Measurements from ENCODE around the gene PDLIM4.

The PDLIM4 gene, protein sequence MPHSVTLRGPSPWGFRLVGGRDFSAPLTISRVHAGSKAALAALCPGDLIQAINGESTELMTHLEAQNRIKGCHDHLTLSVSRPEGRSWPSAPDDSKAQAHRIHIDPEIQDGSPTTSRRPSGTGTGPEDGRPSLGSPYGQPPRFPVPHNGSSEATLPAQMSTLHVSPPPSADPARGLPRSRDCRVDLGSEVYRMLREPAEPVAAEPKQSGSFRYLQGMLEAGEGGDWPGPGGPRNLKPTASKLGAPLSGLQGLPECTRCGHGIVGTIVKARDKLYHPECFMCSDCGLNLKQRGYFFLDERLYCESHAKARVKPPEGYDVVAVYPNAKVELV

GRCh38 chr5:132257131-132258101 lies at the start of gene PDLIM4:
Gene PDLIM4 (plus strand): TSS chr5:132257696. CDS start chr5:132257735, 39 bp downstream.
- peak; percentile 64 for DNase-seq (ENCODE audit: low read depth, low spot score)

GRCh38 chr5:132207778-132208177 lies 49.7 kb upstream of the PDLIM4 start:
- peak; percentile 43 for DNase-seq (ENCODE audit: low read depth, low spot score)

GRCh38 chr5:132209131-132209530 lies 48.4 kb upstream of the PDLIM4 start:
- DNase-seq (ENCODE audit: low read depth, low spot score): no peak

DNA sequence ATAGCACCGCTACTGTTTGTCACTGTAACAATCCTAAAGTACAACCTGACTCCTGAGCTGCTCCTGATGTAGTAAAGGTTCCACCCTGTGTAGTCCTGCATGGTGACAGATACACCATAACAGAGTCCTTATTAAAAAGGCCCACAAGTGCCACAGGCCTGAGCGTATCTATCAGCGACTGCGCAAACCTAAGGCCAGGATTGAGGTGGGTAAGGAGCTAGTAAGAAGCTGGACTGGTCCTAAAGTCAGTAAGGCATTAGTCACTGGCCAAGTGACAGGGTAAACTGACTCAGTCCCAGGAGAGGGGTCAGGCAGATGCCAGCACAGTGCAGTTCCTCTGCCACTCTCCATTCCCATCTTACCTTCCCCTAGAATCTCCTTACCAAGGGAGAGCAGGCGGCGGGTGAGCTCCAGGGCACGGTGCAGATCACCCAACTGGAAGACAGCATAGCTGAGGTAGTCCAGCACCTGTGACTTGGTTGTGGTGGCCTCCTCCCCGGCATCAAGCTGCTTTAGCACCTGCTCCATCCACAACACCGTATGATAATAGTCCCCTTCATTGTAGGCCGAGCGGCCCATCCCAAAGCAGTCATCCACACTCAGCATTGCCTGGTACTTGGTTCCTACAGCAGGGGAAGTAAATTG lies 47.5 kb upstream of the PDLIM4 start:
- no peak for DNase-seq (ENCODE audit: low read depth, low spot score)

GRCh38 chr5:132210944-132211343 lies 46.6 kb upstream of the PDLIM4 start:
- DNase-seq (ENCODE audit: low read depth, low spot score): no peak

DNA sequence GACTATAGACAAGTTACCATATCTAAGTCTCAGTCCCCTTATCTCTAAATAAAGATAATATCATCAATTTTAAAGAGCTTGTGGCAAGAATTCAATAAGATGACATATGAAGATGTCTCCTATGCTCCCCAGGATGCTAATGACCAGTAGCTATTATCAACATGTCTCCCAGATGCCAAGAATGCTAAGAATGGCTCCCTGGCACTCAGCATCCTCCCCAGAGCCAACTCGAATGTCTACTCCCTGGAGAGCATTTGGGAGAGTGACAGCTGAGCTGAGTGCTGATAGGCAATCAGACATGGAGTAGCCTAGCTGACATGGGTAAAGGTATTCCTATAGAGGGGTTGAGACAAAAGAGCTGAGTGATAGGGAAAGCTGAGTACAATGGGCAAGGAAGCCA lies 45.7 kb upstream of the PDLIM4 start:
- no peak for DNase-seq (ENCODE audit: low read depth, low spot score)

GRCh38 chr5:132213666-132214065 lies 43.8 kb upstream of the PDLIM4 start:
- no peak for DNase-seq (ENCODE audit: low read depth, low spot score)

DNA sequence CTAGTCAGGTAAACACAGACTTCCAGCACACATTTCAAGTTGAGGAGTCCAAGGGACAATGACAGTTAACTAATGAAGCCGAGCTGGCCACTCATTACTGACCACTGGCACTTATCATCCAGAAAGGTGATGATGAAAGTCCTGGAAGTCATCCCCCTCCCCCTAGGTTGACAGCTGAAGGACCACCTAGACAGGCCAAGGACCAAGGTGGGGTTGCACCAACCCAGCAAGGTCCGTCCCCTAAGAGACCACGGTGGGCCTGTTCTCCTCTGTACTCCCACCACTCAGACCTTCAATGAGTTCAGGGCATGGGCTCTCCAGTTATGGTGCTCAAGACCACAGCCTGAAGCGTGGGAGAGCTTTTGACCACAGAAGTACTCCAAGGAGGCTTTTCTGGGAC lies 43.0 kb upstream of the PDLIM4 start:
- DNase-seq (ENCODE audit: low read depth, low spot score): no peak

- peak; percentile 15 for DNase-seq (ENCODE audit: low read depth, low spot score)
Observed at GRCh38 chr5:132215329-132215728, 42.2 kb upstream of the PDLIM4 start.

DNA sequence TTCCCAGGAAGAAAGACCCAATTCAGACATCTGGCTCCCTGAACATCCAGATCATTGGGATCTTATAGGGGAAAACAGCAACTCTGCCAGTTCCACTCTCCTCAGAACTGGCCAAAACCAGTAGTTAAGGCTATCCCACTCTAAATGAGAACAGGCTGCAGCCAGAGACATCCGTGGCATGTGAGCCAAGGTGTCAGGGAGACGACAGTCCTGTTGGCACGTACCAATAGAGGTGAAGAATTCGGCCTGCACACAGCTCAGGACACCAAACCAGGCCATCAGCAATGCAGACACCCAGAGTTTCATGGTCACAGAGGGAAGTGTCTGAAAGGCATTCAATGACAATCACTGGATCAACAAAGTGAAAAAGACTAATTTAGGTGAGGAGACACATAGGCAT lies 39.2 kb upstream of the PDLIM4 start:
- no peak for DNase-seq (ENCODE audit: low read depth, low spot score)

- no peak for DNase-seq (ENCODE audit: low read depth, low spot score)
Observed at GRCh38 chr5:132219289-132219970, 38.1 kb upstream of the PDLIM4 start.

DNA sequence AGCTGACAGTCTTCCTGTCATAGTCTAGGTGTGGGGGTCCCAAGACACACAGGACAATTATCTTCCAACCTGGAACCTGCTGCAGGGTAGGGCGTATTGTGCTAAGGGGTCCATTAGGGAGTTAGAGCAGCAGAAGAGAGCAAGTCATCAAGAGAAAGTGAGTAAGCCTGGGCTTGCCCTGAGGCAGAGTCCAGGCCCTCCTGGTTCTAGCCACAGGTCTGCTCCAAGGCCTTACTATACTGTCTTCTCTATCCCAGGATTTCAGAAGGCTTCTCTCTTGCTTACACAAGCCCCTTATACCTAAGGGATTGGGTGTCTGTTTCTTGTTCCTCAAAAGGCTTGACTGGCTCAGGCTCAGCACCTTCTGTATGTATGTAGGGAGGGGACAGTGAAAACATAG lies 37.5 kb upstream of the PDLIM4 start:
- no peak for DNase-seq (ENCODE audit: low read depth, low spot score)

DNA sequence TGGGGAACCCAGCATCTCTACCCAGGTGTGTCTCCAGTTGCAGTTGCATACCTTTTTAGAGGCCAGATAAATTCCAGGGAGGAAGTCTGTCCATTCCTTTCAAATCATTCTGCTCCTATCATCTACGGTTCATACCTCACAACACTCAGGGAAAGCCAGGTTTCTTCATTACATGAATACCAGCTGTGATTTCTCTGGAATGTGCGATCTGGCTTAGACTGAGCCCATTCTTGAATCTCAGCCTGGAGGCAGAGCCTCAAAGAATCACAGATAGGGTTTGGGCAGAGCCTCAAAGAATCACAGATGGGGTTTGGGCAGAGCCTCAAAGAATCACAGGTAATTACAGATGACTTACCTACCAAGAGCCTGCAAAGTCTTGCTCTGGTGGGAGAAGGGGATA lies 37.0 kb upstream of the PDLIM4 start:
- no peak for DNase-seq (ENCODE audit: low read depth, low spot score)

- no peak for DNase-seq (ENCODE audit: low read depth, low spot score)
Observed at GRCh38 chr5:132221781-132222648, 35.5 kb upstream of the PDLIM4 start.

DNA sequence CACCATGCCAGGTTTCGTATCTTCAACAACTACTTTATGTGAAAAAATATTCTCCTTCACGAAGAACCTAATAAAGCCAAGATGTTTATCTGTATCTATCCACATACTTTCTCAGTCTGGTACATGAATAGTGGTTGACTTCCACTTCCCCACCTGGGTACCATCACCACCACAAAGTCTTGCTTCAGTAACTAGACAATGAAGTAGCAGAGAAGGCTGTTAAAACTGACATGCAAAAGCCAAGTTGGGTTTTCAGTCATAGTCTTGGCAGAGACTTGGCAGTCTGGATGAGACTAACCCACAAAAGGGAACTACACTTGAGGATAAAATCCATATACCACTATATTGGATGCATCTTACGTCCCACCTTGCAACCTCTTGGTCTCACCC lies 34.9 kb upstream of the PDLIM4 start:
- DNase-seq (ENCODE audit: low read depth, low spot score): no peak

DNA sequence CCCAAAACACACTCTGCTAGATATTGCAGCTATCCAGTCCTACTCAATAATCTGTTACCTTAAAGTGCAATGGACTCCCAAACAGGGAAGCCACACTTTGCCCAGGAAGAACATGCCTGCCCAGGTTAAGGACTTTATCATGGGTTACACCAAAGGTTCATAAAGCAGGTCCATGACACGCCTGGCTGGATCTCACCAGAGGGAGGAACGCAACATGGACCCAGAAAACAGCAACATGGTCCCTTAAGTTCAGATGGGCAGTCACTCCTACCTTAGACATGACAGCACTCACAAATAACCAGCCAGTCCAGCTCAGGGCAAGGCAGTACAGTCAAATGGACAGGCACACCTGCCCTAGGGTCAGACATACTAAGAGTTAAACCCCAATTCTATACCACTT lies 33.6 kb upstream of the PDLIM4 start:
- no peak for DNase-seq (ENCODE audit: low read depth, low spot score)

DNA sequence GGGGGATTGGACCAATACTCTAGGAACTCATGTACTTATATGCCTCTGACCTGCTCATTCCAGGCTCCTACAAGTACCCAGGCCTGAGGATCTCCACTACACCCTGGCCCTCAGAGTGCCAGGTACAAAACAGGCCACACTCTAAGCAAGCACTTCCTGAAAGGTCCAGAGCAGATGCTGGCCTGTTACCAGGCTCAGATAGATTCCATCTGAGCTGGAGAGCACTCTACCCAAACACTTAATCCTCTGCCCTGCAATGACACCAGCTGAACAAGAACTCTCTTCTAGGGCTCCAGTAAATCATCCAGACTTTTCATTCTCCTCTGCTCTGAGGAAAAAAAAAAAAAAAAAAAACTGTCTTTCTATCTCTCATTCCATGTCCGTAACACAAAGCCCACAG lies 32.8 kb upstream of the PDLIM4 start:
- DNase-seq (ENCODE audit: low read depth, low spot score): no peak

DNA sequence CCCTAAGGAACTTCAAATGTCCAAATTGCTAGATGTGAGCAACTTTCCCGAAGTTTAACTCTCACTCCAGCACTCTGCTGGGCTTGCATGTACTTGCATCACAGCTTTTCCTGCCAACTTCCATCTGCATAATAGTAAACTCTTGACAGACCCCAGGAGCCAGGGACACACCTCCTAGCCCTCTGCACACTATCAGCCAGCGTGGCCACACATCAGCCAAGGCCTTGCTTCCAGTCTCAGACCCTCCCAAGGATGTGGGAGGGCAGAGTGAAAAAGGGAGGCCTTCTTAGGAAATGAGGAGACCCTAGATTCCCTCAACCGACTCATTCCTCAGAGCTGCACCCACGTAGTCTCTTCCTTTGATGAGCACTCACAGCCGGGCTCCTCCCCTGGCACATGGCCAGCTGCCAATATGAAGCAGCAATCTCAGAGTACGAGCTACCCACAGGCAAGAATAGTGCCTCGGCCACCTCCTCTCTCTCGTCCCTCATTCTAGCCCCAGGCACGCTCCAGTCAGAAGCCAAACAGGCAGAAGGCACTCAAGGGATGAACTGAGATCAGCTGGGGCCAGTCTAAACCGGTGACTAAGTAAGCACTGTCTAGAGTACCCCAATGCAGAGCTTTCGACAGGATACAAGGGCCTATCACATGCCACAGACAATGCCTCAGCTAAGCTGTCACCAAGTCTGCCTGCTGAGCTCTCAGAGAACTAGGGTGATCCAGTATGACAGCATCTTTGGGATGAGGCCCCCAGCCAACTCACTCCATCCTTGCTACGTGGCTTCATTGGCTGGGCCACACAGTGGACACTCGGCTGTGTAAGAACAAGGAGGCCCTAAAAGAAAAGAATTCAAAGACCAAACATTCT lies 32.1 kb upstream of the PDLIM4 start:
- no peak for DNase-seq (ENCODE audit: low read depth, low spot score)

DNA sequence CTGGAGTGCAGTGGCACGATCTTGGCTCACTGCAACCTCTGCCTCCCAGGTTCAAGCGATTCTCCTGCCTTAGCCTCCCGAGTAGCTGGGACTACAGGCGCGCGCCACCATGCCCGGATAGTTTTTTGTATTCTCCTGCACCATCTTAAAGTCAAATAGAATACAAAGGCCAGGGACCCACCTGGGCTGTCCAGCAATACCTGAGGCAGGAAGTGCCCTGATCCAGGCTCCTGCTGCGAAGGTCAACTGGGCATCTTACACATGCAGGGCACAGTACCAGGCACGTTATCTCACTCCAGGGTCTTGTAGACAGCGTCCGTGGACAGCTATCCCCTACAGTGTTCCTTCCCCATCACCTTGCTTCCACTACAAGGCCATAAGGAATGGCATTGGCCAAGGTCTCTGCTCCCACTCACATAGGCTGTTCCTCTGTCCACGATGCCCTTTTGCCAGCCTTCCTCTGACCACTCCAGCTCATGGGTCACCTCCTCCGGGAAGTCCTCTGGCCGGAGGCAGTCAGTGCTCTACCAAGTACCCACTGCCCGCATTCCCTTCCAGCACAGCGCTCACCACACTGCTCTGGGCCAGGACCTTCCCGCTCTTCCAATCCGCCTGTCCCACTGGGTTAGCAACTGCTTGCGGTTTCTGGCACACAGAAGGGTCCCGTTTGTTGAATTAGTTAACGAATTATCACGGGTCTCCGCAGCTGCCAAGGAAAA lies 30.8 kb upstream of the PDLIM4 start:
- no peak for DNase-seq (ENCODE audit: low read depth, low spot score)

All from ELF-1 (cell line).